T-helper 22 cell (primary cell): Measurements from ENCODE around the gene EPHB6.

Experiments
- DNase-seq: peaks from one replicate; pipeline ENCODE4 v3.0.0-alpha.2; 2020; ENCODE audit warnings: low read depth

EPHB6 gene

DNA sequence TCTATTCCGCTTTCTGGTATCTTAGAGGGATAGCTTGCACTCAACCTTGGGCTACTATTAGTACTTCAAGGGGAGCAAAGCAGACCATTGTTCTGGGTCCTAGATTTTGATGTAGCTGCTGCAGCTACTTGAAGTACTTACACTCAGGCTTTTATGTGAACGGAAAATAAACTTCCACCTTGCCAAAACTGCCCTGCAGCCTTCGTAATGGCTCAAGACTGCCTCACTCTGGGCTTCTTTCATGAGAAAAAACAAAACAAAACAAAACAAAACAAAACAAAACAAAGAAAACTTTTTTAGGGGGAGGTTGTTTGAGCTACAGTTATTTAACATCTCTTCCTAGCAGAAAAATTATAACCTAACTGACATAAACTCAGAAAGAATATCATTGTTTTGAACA, 19.4 kb upstream of the EPHB6 start:
- no peak for DNase-seq

DNA sequence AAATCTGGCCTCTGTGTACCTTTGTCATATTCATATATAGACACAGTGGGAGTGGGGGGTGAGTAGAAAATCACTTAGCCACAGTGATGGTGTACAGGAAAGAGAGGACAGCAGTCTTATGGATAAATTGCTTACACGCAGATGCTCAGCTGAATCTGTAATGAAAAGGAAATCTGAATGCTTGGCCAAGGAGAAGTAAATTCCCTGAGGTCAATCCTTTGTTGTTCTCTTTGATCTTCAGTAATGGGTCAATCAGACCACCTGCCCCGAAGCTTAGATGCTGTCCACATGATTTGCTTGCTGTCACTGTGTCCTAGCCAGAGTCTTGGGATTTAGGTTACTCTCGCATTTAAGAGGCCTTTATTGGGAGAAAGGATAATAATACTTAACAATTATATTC, 18.4 kb upstream of the EPHB6 start:
- DNase-seq = no peak

DNA sequence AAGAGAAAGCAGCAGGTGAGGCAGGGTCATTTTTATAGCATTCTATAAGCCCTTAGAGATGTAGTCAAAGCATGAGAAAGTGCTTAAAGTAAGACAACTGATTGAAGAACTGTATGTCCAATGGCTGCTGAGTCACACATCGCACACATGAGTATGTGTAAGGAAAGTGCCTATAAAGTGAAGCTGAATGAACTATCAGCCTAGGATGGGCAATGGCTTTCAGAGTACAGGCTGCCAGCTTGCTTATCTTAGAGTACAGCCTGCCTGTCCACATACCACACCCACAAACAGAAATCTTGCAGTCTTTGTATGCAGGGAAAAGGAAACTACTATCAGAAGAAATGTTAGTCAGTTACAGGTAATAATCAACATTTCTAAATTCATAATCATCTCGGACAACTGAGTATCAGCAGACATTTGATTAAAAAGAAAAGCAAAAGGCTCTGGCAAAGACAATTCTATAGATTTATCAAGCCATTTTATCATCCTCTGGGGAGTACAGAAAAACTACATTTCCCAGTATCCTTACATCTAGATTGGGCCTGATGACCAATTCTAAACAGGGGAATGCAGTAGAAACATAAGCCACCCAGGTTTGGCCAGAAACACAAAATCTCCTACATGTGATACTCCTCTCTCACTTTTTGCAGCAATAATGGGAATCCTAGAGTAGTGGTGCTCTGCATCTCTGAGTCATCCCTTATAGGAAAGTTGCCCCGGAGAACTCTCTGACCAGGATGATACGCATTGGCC, 16.2 kb upstream of the EPHB6 start:
- DNase-seq = no peak

DNA sequence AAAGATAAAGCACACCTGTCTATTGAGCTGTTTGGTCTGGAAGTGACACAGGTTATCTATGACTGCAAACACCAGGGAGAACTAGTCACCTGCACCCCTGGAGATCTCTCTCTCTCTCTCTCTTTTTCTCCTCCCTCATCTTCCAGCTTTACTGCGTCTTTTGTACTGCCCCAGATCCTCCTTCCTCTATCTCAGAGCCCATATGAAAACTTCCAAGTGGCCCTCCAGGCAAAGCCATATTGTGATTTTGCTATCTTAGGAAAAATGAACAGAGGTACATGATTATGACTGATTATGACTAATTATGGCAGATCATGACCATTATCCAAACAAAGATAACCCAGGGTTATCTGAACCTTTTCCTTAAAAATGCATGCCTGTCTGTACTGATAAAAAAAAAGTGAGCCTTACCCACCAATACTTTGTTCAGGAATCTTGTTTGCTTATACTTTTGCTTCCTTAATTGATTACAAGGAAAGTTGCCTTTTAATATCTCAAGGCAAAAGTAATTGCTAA, 12.6 kb upstream of the EPHB6 start:
- no peak for DNase-seq

DNA sequence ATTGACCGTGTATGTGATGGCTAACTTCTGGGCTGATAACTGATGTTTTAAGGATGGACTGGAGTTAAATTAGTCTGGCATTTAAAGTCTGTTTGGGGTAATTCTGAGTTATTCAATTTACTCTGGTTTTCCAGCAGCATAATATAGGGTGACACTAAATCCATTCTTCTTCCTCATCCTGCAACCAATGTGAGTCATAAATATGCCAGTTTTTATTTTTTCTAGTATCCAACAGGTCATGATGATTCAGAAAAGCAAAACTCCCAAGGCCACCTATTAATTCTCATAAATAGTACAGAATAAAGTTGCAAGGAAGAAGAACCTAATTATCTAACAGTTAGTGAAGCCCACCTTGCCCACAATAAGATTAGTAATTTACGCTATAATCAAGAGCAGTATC, 7.5 kb upstream of the EPHB6 start:
- no peak for DNase-seq

DNA sequence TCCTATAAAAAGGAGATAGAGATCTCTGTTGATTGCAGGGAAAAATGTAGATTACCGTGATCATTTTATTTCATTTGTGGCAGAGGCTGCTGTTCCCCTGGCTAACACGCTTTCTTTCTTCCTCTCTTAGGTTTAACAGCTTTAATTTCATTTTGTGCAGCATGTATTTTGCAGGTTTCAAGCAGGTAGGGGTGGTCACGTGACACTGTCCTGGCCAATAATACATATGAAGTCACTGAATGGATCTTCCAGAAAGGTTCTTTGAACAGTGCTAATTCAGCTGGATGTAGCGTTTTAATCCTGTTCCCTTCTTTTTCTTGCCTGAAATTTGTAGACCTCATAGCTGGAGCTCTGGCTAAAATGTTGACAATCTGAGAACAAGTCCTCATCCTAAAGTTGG, 3.6 kb upstream of the EPHB6 start:
- no peak for DNase-seq

DNA sequence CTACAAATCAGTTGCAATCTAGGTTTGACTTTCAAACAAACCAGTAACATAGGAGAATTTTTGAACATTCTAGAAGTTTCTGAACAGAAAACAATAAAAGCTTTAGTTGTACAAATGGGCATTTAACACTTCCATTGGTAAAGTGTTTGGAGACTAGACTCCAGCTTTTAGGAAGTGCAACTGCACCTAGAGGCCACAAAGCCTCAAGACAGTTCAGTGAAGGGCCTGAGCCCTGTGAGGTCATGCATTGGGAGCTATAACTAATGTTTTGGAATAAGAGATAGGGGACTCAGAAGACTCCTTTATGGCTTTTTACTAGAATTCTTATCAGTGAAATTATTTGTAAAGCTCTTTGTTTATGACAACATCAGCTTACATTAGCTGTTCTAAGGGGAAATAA, 3.0 kb upstream of the EPHB6 start:
- DNase-seq = no peak

DNA sequence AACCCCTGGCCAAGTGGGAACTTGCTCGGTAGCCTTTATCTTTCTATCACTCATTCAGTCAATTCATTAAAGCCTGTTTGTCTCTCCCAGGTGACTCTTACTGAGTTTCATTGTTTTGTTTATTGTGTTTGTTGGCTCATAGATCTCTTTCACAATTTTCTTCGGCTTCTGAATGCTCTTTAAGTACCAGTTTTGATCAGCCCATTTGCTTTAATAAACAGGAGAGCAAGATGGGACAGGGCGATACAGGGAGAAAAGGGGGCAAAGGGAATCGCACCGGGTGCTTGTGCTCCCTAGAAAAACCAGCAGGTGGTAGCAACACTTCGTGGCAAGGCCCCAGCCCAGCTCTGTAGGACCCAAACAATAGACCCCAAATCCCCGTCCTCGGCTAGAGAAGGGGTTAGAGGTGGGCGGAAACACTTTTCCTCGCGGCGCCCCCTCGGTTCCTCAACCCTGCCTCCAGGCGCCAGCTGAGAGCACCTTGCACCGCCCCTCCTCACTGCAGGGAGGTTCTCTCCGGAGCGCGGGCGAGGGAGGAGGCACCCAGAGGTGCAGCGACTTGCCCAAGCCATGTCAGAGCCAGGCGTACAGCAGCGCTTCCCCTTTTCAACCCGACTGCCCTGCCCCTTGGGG, 1.0 kb upstream of the EPHB6 start:
- DNase-seq = peak; percentile 48

DNA sequence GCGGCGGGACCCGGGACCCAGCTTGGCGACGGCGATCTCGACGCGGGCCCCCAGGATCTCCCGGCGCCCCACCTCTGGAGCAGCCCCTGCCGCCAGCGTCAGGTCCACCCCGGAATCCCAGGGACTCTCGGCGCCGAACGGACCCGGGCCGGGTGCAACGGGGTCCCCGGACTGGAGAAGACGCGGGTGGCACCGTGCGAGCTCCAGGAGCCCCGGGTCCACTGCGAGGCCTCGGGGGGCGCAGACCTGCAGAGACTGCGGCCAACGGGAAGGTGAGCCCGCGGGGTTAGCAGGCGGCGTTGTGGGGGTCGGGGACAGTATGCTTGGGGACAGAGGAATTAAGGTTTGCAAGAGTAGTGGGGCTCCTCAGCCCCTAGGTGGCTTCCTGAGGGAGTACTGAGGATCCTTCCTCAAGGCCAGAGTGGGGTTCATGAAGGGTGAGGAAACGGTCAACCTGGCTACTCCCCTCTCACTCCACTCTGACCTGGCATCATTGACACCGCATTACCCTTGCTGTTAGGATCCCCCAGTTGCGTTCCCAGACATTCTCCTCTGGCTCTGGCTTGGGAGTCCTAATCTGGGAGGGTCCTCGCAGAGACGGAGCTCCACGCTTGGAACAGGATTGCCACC, 353 bp downstream of the EPHB6 start:
- no peak for DNase-seq

DNA sequence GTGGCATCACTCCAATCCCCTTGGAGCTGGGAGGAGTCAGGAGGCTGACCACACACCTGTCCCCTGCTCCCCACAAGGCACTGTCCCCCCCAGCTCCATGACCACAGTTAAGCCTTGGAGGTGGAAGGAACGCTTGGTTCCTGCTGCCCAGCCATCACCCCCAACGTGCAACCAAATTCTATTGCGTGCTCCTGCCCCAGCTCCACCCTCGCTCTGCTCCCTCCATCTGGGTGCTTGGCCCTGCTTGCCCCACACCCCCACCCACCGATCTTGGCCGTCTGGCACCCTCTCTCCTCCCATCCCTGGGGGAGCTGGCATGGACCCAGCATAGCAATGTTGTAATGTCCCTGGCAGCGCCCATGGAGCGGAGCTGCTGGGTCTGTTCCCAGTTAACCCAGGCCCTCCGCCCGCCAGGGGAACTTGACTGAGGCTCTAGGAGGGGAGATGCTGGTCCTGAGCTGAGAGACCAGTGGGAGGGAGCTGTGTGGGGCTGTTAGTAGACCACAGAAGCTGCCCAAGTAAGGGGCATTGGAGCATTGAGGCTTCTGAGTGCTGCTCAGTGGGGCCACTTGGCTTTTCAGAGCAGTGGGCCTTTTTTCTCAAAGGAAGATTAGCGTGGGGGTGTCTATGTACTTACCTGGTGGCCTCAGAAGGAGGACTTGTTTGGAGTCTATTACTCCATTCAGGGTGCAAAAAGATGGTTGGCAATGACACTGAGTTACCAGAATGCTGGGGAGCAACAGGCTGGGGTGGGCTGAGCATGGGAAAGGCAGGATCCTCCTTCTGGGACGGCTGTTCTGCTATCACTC, 1.1 kb downstream of the EPHB6 start:
- DNase-seq = no peak

DNA sequence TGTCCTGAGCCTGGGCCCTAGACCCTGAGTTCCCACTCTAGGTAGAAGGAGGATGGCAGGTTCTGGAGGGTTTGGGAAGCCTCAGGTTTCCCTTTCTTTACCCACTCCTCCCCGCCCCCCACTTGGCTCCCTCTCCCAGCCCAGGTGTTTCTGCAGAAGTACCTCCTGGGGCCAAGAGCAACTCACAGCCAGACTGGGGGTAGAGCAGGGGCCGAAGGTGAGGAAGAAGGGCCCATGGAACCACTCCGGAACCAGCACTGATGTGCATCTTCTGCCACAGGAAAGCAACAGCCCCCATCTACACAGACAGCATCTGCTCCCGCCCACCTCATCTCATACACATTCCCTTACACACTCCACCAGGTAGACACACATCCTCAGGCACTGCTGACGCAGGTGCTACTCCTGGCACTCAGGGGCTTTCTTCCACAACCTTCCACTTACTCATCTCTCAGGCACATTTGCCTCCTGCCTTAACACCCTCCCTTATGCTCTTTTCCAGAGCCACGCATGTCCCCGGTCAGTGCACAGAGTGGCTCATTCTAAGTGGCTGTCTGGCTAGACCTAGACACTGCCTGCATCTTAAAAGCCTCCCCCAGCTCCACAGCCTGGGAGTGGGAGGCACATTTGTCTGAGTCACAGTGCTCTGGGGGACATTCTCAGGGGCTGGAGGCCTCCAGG, 1.8 kb downstream of the EPHB6 start:
- no peak for DNase-seq

DNA sequence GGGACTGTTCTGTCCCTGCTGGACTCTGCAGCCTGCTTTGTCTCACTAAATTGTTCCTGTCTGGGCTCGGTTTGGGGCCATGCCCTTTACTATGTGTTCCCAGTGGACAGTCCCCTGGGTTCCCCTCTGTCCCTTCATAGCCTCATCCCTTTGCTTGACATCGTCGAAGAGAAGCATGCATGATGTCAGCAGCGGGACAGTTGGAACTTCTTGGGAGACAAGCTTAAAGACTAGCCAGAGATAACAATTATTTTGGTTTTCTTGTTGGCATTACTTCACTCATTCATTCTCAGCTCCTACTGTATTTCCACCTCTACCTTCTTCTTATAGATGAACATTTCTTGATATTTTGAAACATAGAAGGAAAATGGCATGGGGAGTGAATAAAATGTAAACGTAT, 2.7 kb downstream of the EPHB6 start:
- DNase-seq = no peak

DNA sequence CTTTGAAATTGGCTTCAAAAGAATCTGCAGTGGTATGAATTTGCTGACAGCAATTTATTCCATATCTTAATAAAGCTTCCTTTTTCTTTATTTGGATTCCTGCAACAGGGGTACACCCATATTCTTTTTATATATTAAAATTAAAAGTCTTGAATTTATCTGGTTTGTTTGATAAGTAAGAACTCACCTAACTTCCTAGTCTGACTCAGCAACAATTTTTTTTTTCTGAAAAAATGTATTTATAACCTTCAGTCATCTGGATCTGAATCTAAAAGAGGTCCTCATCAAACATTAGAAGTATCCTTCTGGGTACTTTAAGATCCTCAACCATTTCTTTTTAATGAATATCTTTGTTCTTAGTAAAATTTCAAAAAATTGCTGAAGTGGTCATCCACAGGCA, 4.5 kb downstream of the EPHB6 start:
- no peak for DNase-seq

DNA sequence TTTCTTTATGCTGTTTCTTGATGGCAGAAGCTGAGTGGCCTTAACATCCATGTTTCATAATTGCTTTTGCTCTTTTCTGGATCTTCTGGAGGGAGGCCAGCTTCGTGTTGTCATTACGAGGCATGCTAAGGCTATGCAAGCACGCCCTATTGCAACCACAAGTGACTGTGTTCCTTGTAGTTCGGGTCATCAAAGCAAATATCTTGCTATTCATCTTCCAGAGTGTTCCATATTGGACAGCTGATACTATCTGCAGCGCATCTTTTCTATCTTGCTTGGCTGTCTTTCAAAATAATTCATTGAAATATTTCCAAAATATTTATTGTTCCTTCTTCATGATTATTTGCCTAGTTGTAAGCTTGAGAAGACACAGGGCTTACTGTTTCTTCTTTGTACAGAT, 5.0 kb downstream of the EPHB6 start:
- DNase-seq = no peak

DNA sequence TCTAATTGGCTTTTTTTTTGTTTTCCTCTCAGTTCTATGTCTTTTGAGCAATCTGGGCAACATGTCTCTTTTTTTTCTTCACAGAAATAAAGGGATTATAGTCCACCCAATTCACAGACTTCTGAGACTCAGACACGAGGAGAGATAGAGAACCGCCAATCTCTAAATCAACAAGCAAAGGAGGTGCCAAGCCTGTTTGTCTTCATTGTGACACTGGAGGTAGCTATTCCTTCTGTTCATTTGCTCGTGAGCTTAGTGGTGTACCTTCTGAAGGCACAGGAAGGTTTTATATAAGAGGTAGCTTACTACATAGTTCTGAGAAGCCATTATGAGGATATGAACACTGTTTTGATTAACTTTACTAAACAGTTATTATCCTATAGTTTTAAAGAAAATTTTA, 6.1 kb downstream of the EPHB6 start:
- no peak for DNase-seq

DNA sequence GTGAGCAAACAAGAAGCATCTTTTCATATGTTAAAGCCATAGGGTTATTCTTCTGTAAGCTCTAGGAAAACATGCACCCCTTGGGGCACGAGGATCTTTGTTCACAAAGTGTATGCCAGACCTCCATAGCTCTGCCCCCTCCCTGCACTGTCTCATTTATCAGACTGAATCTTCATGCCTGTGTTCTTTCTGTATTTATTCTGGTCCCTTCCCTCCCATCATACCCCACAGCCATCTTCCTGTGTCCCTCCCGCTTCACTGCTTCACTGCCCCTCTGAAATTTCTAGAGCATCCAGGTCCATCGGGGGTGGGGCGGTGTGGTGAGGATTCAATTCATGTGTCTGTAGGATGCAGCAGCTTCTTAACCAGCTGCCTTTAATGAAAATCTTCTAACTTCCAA, 7.5 kb downstream of the EPHB6 start:
- DNase-seq = no peak

DNA sequence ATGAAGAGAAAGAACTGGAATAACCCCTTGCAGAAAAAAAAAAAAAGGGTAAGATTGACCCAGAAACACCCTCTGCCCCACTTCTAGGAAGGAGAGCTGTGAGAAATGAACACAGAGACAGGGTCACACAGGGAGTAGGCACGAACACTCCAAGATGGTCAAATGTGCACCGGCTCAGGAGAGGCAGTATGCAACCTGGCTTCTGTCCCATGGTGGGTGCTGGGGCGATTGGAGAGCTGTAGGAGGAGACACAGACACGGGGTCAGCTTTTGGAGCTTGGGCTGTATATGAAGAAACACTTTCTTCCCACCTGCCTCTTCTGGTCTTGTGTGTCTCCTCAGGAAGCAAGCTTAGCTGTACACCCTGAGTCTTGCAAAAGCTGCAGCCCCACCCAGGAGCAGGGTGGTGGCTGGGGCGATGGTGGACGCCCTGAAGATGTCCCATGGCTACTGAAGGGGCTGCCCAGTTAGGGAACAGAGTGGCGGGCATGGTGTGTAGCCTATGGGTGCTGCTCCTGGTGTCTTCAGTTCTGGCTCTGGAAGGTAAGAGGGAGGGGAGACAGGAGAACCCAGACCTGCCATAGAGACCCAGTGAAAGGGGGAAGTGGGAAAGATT, 8.0 kb downstream of the EPHB6 start:
- no peak for DNase-seq

DNA sequence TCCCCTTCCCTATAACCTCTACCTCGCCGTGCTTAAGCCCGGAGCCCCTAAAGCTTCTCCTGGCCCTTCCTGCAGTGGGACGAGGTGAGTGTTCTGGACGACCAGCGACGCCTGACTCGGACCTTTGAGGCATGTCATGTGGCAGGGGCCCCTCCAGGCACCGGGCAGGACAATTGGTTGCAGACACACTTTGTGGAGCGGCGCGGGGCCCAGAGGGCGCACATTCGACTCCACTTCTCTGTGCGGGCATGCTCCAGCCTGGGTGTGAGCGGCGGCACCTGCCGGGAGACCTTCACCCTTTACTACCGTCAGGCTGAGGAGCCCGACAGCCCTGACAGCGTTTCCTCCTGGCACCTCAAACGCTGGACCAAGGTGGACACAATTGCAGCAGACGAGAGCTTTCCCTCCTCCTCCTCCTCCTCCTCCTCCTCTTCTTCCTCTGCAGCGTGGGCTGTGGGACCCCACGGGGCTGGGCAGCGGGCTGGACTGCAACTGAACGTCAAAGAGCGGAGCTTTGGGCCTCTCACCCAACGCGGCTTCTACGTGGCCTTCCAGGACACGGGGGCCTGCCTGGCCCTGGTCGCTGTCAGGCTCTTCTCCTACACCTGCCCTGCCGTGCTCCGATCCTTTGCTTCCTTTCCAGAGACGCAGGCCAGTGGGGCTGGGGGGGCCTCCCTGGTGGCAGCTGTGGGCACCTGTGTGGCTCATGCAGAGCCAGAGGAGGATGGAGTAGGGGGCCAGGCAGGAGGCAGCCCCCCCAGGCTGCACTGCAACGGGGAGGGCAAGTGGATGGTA, 9.2 kb downstream of the EPHB6 start:
- DNase-seq = no peak

DNA sequence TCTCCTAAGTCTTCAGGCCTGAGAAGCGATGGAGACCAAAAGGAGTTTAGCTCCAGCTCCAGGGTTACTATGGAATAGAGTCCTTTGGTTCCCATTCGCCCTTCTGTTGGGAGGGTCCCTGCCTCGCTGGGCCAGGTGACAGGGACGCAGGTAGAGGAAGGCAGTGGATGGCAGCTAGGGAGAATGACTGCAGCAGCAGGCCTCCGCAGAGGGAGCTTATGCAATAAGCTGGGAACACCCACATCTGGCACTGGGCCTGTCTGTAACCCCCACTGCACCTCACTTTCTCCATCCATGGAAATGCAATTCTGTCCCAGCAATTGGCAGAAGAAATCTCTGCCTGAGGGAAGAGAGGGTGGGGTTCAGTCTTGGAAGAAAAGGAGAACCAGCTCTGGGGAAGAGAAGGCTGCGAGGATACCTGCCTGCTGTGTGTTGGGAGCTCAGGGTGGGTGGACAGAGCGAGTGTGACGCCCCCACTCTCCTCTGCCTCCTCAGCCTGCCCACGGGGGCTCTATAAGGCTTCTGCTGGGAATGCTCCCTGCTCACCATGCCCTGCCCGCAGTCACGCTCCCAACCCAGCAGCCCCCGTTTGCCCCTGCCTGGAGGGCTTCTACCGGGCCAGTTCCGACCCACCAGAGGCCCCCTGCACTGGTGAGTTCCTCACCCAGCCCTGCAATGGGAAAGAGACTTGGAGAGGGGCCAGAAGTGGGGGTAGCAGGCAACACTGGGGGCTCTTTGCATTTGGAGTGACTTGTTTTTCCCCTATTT, 10.3 kb downstream of the EPHB6 start:
- no peak for DNase-seq

DNA sequence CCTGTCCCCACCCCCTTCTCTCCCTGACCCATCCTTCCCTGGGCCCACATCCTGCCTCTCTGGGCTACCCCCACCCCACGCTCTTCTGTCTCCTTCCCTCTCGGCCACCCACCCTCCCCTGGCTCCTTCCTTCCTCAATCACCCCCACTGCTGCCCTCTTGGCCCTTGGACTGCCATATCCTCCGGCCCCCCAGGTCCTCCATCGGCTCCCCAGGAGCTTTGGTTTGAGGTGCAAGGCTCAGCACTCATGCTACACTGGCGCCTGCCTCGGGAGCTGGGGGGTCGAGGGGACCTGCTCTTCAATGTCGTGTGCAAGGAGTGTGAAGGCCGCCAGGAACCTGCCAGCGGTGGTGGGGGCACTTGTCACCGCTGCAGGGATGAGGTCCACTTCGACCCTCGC, 10.9 kb downstream of the EPHB6 start:
- DNase-seq = no peak
